ENCODE data around the gene MB.

- TF ChIP-seq GABPA (IDR thresholded peaks at IDR 0.05 in 1 of 2, conservative IDR thresholded peaks at IDR 0.05 in 1 of 2) (no peak), ATF3 (IDR thresholded peaks at IDR 0.05) (no peak), RAD21 (IDR thresholded peaks at IDR 0.05) (no peak), ZBTB33 (IDR thresholded peaks at IDR 0.05) (no peak), MAX (IDR thresholded peaks at IDR 0.05) (no peak), TAF1 (conservative IDR thresholded peaks at IDR 0.05) (no peak), SP1 (IDR thresholded peaks at IDR 0.05) (no peak), EGR1 (IDR thresholded peaks at IDR 0.05; ENCODE audit: low read depth in 2 of 2) (no peak), YY1 (IDR thresholded peaks at IDR 0.05) (no peak), JUND (IDR thresholded peaks at IDR 0.05) (no peak)
- TF ChIP-seq, protein P1, sequence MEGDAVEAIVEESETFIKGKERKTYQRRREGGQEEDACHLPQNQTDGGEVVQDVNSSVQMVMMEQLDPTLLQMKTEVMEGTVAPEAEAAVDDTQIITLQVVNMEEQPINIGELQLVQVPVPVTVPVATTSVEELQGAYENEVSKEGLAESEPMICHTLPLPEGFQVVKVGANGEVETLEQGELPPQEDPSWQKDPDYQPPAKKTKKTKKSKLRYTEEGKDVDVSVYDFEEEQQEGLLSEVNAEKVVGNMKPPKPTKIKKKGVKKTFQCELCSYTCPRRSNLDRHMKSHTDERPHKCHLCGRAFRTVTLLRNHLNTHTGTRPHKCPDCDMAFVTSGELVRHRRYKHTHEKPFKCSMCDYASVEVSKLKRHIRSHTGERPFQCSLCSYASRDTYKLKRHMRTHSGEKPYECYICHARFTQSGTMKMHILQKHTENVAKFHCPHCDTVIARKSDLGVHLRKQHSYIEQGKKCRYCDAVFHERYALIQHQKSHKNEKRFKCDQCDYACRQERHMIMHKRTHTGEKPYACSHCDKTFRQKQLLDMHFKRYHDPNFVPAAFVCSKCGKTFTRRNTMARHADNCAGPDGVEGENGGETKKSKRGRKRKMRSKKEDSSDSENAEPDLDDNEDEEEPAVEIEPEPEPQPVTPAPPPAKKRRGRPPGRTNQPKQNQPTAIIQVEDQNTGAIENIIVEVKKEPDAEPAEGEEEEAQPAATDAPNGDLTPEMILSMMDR (IDR thresholded peaks at IDR 0.05; ENCODE audit: low read depth, low read length, missing input control): no peak
- TF ChIP-seq, protein P2, sequence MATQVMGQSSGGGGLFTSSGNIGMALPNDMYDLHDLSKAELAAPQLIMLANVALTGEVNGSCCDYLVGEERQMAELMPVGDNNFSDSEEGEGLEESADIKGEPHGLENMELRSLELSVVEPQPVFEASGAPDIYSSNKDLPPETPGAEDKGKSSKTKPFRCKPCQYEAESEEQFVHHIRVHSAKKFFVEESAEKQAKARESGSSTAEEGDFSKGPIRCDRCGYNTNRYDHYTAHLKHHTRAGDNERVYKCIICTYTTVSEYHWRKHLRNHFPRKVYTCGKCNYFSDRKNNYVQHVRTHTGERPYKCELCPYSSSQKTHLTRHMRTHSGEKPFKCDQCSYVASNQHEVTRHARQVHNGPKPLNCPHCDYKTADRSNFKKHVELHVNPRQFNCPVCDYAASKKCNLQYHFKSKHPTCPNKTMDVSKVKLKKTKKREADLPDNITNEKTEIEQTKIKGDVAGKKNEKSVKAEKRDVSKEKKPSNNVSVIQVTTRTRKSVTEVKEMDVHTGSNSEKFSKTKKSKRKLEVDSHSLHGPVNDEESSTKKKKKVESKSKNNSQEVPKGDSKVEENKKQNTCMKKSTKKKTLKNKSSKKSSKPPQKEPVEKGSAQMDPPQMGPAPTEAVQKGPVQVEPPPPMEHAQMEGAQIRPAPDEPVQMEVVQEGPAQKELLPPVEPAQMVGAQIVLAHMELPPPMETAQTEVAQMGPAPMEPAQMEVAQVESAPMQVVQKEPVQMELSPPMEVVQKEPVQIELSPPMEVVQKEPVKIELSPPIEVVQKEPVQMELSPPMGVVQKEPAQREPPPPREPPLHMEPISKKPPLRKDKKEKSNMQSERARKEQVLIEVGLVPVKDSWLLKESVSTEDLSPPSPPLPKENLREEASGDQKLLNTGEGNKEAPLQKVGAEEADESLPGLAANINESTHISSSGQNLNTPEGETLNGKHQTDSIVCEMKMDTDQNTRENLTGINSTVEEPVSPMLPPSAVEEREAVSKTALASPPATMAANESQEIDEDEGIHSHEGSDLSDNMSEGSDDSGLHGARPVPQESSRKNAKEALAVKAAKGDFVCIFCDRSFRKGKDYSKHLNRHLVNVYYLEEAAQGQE (IDR thresholded peaks at IDR 0.05): no peak
These were observed 18.8 kb downstream of the MB start for GRCh38 chr22:35598396-35598710.

Measured in liver (tissue), 3 donors.